HG03045 (cell line): ENCODE data around the gene SAMD9.
"Not testable (repeated sequence)": the region's sequence is repeated elsewhere in the genome, so short reads cannot be mapped to it uniquely, and the experiment has no call there.

Experiments
- ATAC-seq: cut with Tn5 transposase; IDR thresholded peaks from one replicate; pipeline ENCODE4 v1.9.1; 2021; ENCODE audit warnings: mild to moderate bottlenecking, moderate library complexity; ENCODE audit not compliant: unreplicated experiment

Gene SAMD9

GRCh38 chr7:93120592-93121549 is 3.1 kb upstream of the SAMD9 start:
- no peak for ATAC-seq

- no peak for ATAC-seq
Observed at GRCh38 chr7:93119191-93119905, 1.6 kb upstream of the SAMD9 start.

- no peak for ATAC-seq
Observed at GRCh38 chr7:93117327-93117726, 452 bp downstream of the SAMD9 start.

GRCh38 chr7:93115796-93116195 is 2.0 kb downstream of the SAMD9 start:
- ATAC-seq, result no peak

GRCh38 chr7:93108003-93108402 is 9.8 kb downstream of the SAMD9 start:
- no peak for ATAC-seq

GRCh38 chr7:93097388-93097787 is 20.4 kb downstream of the SAMD9 start:
- no peak for ATAC-seq

- no peak for ATAC-seq
Observed at GRCh38 chr7:93092757-93093370, 24.9 kb downstream of the SAMD9 start.

- ATAC-seq, result not testable (repeated sequence)
Observed at GRCh38 chr7:93073357-93073756, 44.4 kb downstream of the SAMD9 start.

GRCh38 chr7:93062599-93062998 is 55.2 kb downstream of the SAMD9 start:
- no peak for ATAC-seq

- ATAC-seq, result no peak
Observed at GRCh38 chr7:93060865-93061264, 56.9 kb downstream of the SAMD9 start.

GRCh38 chr7:93060025-93060424 is 57.8 kb downstream of the SAMD9 start:
- ATAC-seq, result no peak

GRCh38 chr7:93056621-93057020 is 61.2 kb downstream of the SAMD9 start:
- not testable (repeated sequence) for ATAC-seq

GRCh38 chr7:93055543-93056107 is 62.2 kb downstream of the SAMD9 start:
- ATAC-seq, result peak; percentile 56

GRCh38 chr7:93054975-93055374 is 62.8 kb downstream of the SAMD9 start:
- ATAC-seq, result no peak

GRCh38 chr7:93053949-93054943 is 63.5 kb downstream of the SAMD9 start:
- no peak for ATAC-seq

- no peak for ATAC-seq
Observed at GRCh38 chr7:93053209-93053948, 64.4 kb downstream of the SAMD9 start.

GRCh38 chr7:93051660-93052059 is 66.1 kb downstream of the SAMD9 start:
- ATAC-seq, result no peak
